ENCODE results near the gene RP2. TPM values are rescaled to one million over a fixed set of nuclear protein-coding genes. Genes with fewer than 3 reads are reported as not detected.

The RP2 gene
- total and polyA plus RNA-seq, 3 experiments from 2014 or later: 5.5 to 6.9 (median 6.4) TPM

DNA sequence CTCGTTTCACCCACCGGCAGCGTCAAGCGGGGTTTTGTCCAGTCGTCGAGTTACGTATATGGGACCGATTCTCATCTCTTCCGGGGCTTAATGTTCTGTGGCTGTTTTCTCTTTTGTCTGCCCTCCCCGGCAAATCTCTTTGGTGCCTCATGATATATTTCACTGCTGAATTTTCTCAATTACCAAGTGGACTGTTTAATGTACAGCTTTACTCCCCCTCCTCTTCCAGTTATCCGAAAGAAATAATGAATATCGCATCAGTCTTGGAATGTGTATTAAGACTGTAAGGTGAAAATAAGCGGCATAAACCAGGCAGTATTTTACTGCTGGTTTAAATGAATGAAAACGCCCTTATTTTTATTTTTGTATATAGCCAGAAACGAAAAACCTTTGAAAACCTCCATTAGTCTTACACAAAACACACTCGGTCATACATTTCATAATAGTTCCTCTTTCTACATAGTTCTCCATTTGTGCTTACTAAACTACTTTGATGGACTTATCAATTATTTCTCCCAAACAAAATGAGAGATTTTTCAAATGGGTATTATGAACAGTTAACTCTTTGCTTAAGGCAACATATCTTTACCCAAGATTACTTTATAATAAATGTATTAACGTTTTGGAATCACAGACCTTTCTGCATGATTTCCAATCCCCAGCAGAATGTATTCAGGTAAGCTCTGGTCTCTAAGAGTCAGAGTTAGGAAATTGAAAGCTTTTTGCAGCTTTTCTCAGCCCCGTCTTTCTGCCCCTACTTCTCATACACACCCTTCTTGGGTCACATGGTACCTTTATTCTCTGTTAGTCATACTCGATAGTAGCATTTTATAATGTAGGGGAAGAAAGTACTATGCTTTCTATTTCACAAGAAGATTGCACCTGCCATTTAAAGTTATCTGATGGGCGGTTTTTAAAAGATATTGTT is 979 bp downstream of the RP2 start:
- H3K4me1 Mint-ChIP-seq: peaks cover 16 to 37% (median 23%) of the 10 kb centered on the region in 3 donors
- POLR2A ChIA-PET: no interaction called here

DNA sequence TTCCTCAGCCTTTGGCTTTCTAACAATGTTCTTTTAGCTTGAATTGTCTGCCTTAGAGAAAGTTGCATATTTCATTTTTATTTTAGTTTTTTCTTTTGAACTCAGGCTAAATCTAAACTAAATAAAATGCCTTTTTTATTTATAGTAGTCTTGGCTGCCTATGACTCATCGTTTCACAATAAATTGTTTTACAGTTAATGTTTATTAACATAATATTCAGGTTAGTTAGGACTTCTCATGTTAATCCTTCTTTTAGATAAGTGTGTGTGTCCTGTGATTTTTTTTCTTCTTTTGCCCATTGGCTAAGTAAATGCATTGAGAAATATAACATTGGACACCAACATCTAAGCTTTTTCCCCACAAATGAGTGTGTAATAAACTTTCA is 1.6 kb downstream of the RP2 start:
- no peaks in the 10 kb centered on the region for H3K9me3 Mint-ChIP-seq
- Histone ChIP-seq H3K27me3 (ENCODE audit: insufficient read depth, low read length, poor library complexity, severe bottlenecking) (no peaks in the 10 kb centered on the region), H3K4me1 (ENCODE audit: insufficient read depth, low read length) (no peaks in the 10 kb centered on the region), H3K36me3 (ENCODE audit: insufficient read depth, low read length) (no peaks in the 10 kb centered on the region), H3K9me3 (ENCODE audit: low read length) (no peaks in the 10 kb centered on the region), H3K4me3 (ENCODE audit: low read length) (peak overlapping the region; percentile 62), H3K27ac (ENCODE audit: low read depth, low read length) (no peak overlapping the region)
- no peaks in the 10 kb centered on the region for H3K27me3 Mint-ChIP-seq
- CTCF ChIA-PET: no interaction called here
- peak overlapping the region; percentile 90 to 98 (median 96) for H3K4me3 Mint-ChIP-seq
- POLR2A ChIA-PET: interaction anchor here (1.1 kb wide), 1 partner anchor 306 kb away, joined by 4 read pairs; the partner anchor contains the start of genes NDUFB11 and RBM10
- H3K4me1 Mint-ChIP-seq: peaks cover 16 to 37% (median 23%) of the 10 kb centered on the region in 3 donors
- DNase-seq: no peak
- peaks cover 0 to 12% (median 2%) of the 10 kb centered on the region in 3 donors for H3K36me3 Mint-ChIP-seq
- H3K27ac Mint-ChIP-seq: peak overlapping the region in 3 of 8 donors; percentile 10 to 96 (median 96)

More for the DNA sequence above, 979 bp downstream of the RP2 start:
- Mint-ChIP-seq H3K4me3 (peak overlapping the region; percentile 90 to 98 (median 96)), H3K36me3 (peaks cover 0 to 12% (median 2%) of the 10 kb centered on the region in 3 donors), H3K9me3 (no peaks in the 10 kb centered on the region), H3K27ac (peak overlapping the region; percentile 89 to 97 (median 92)), H3K27me3 (no peaks in the 10 kb centered on the region)
- CTCF ChIA-PET: no interaction called here
- H3K36me3 ChIP-seq (ENCODE audit: insufficient read depth, low read length): no peaks in the 10 kb centered on the region
- H3K27me3 ChIP-seq (ENCODE audit: insufficient read depth, low read length, poor library complexity, severe bottlenecking): no peaks in the 10 kb centered on the region
- H3K9me3 ChIP-seq (ENCODE audit: low read length): no peaks in the 10 kb centered on the region
- no peaks in the 10 kb centered on the region for H3K4me1 ChIP-seq (ENCODE audit: insufficient read depth, low read length)
- peak overlapping the region; percentile 62 for H3K4me3 ChIP-seq (ENCODE audit: low read length)
- DNase-seq: peak in 1 of 5 donors; percentile 62
- peak overlapping the region; percentile 84 for H3K27ac ChIP-seq (ENCODE audit: low read depth, low read length)

DNA sequence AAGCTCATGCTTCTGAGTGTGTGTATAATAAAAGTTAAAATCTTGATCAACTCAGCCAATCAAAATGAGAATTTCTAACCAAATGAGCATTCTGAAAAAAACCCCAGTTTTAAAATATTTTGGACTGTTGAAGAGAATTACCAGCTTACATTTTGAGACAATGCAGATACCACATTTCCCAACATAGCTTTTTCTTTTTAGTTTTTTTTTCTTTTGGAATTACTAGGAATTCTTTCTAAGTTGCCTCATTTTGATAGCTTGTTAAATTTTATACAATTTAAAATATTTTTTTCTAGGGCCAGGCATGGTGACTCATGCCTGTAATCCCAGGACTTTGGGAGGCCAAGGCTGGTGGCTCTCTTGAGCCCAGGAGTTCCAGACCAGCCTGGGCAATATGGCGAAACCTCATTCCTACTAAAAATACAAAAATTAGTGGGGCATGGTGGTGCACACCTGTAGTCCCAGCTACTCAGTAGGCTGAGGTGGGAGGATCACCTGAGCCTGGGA is 2.2 kb downstream of the RP2 start:
- H3K4me3 Mint-ChIP-seq: no peak overlapping the region
- H3K9me3 ChIP-seq (ENCODE audit: low read length): no peaks in the 10 kb centered on the region
- H3K4me1 ChIP-seq (ENCODE audit: insufficient read depth, low read length): no peaks in the 10 kb centered on the region
- no peaks in the 10 kb centered on the region for H3K27me3 Mint-ChIP-seq
- DNase-seq: no peak
- no peak overlapping the region for H3K27ac ChIP-seq (ENCODE audit: low read depth, low read length)
- ChIA-PET POLR2A (interaction anchor here (1.1 kb wide), 1 partner anchor 306 kb away, joined by 4 read pairs; the partner anchor contains the start of genes NDUFB11 and RBM10), CTCF (no interaction called here)
- no peaks in the 10 kb centered on the region for H3K27me3 ChIP-seq (ENCODE audit: insufficient read depth, low read length, poor library complexity, severe bottlenecking)
- no peak overlapping the region for H3K4me3 ChIP-seq (ENCODE audit: low read length)
- peaks cover 0 to 12% (median 2%) of the 10 kb centered on the region in 3 donors for H3K36me3 Mint-ChIP-seq
- H3K4me1 Mint-ChIP-seq: peaks cover 16 to 37% (median 23%) of the 10 kb centered on the region in 3 donors
- no peak overlapping the region for H3K27ac Mint-ChIP-seq
- H3K36me3 ChIP-seq (ENCODE audit: insufficient read depth, low read length): no peaks in the 10 kb centered on the region
- H3K9me3 Mint-ChIP-seq: no peaks in the 10 kb centered on the region

DNA sequence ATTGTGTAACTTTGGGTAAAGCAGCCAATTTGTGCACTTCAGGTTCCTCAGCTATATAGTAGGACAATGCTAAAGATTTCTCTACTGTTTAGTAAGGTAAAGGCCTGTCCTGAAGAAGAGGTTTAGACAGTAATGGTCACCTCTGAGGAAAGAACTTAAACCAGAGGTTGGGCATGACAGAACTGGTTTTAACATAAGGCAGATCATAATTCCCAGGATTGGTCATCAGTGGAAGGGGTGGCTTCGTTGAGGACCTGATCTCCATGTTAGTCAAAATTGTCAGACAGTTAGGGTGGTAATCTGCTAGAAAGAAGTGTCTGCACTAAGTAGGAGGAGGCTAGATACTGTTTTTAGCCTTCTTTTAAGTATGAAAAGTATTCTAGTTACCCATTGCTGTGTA is 4.1 kb downstream of the RP2 start:
- no peaks in the 10 kb centered on the region for H3K27me3 ChIP-seq (ENCODE audit: insufficient read depth, low read length, poor library complexity, severe bottlenecking)
- no peak overlapping the region for H3K4me3 ChIP-seq (ENCODE audit: low read length)
- H3K27ac ChIP-seq (ENCODE audit: low read depth, low read length): no peak overlapping the region
- no peak for DNase-seq
- peaks cover 0 to under 1% of the 10 kb centered on the region in 2 donors for H3K27me3 Mint-ChIP-seq
- H3K9me3 ChIP-seq (ENCODE audit: low read length): no peaks in the 10 kb centered on the region
- H3K4me1 ChIP-seq (ENCODE audit: insufficient read depth, low read length): no peaks in the 10 kb centered on the region
- ChIA-PET POLR2A (no interaction called here), CTCF (no interaction called here)
- H3K36me3 ChIP-seq (ENCODE audit: insufficient read depth, low read length): no peaks in the 10 kb centered on the region
- H3K9me3 Mint-ChIP-seq: no peaks in the 10 kb centered on the region
- H3K27ac Mint-ChIP-seq: no peak overlapping the region
- no peak overlapping the region for H3K4me3 Mint-ChIP-seq
- H3K36me3 Mint-ChIP-seq: peaks cover 0 to 12% (median 2%) of the 10 kb centered on the region in 3 donors
- H3K4me1 Mint-ChIP-seq: peaks cover 16 to 45% (median 23%) of the 10 kb centered on the region in 3 donors

DNA sequence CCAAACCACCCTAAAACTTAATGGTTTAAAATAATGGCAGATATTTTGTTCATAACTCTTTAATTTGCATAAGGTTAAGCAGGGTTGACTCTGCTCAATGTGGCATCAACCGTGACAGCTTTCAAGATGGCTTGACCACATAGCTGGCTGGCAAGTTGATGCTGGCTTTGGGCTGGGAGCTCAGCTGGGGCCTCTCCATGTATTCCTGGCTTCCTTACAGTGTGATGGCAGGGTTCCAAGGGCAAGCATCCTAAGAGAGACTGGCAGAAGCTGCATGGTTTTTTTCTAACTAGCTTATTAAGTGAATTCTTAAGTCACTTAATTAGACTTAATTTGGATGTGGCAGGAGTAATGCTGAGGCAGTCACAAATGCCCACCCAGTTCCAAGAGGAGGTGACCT is 4.5 kb downstream of the RP2 start:
- H3K9me3 ChIP-seq (ENCODE audit: low read length): no peaks in the 10 kb centered on the region
- H3K36me3 ChIP-seq (ENCODE audit: insufficient read depth, low read length): no peaks in the 10 kb centered on the region
- Mint-ChIP-seq H3K27me3 (peaks cover 0 to 2% of the 10 kb centered on the region in 2 donors), H3K4me1 (peaks cover 13 to 42% (median 23%) of the 10 kb centered on the region in 3 donors), H3K9me3 (no peaks in the 10 kb centered on the region), H3K27ac (no peak overlapping the region), H3K4me3 (no peak overlapping the region), H3K36me3 (peaks cover 0 to 12% (median 2%) of the 10 kb centered on the region in 3 donors)
- POLR2A ChIA-PET: no interaction called here
- H3K27ac ChIP-seq (ENCODE audit: low read depth, low read length): no peak overlapping the region
- CTCF ChIA-PET: no interaction called here
- no peak overlapping the region for H3K4me3 ChIP-seq (ENCODE audit: low read length)
- no peaks in the 10 kb centered on the region for H3K27me3 ChIP-seq (ENCODE audit: insufficient read depth, low read length, poor library complexity, severe bottlenecking)
- no peak for DNase-seq
- H3K4me1 ChIP-seq (ENCODE audit: insufficient read depth, low read length): no peaks in the 10 kb centered on the region

DNA sequence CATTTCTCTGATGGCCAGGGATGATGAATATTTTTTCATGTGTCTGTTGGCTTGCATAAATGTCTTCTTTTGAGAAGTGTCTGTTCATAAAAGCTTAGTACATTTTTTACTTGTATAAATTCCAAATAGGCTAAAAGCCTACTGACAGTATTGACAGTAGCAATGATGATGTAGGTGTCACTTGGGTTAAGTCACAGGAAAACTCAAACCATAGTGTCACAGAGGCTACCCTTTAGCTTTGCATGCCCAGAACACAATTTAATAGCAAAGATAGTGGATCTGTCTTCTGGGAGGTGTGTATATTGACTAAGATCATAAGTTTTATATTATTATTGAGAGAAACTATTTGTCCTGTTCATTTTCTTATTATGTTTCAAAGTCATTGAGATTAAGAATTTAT is 8.1 kb downstream of the RP2 start:
- Mint-ChIP-seq H3K36me3 (peaks cover 0 to 4% (median 2%) of the 10 kb centered on the region in 3 donors), H3K27ac (no peak overlapping the region), H3K4me1 (peaks cover 7 to 35% (median 16%) of the 10 kb centered on the region in 3 donors), H3K27me3 (peaks cover 0 to 4% of the 10 kb centered on the region in 2 donors), H3K4me3 (no peak overlapping the region), H3K9me3 (no peaks in the 10 kb centered on the region)
- ChIA-PET CTCF (no interaction called here), POLR2A (no interaction called here)
- no peaks in the 10 kb centered on the region for H3K4me1 ChIP-seq (ENCODE audit: insufficient read depth, low read length)
- no peak overlapping the region for H3K4me3 ChIP-seq (ENCODE audit: low read length)
- no peaks in the 10 kb centered on the region for H3K27me3 ChIP-seq (ENCODE audit: insufficient read depth, low read length, poor library complexity, severe bottlenecking)
- no peak for DNase-seq
- no peaks in the 10 kb centered on the region for H3K36me3 ChIP-seq (ENCODE audit: insufficient read depth, low read length)
- H3K9me3 ChIP-seq (ENCODE audit: low read length): no peaks in the 10 kb centered on the region
- H3K27ac ChIP-seq (ENCODE audit: low read depth, low read length): no peak overlapping the region

DNA sequence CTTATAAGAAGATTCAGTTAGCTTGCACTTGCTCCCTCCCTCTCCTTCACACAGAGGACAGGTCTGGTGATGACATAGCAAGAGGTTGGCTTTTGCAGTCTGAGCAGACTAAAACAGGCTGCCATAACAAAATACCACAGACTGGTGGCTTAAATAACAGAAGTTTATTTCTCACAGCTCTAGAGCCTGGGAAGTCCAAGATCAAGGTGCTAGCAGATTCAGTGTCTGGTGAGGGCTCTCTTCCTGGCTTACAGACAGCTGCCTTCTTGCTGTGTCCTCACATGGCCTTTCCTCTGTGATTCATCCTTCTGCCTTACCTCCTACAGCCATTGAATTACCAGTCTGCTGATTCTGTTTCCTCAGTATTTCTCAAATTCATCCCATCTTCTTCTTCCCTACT is 13.1 kb downstream of the RP2 start:
- Histone ChIP-seq H3K27me3 (ENCODE audit: insufficient read depth, low read length, poor library complexity, severe bottlenecking) (no peaks in the 10 kb centered on the region), H3K27ac (ENCODE audit: low read depth, low read length) (no peak overlapping the region), H3K4me3 (ENCODE audit: low read length) (no peak overlapping the region), H3K36me3 (ENCODE audit: insufficient read depth, low read length) (no peaks in the 10 kb centered on the region), H3K4me1 (ENCODE audit: insufficient read depth, low read length) (no peaks in the 10 kb centered on the region), H3K9me3 (ENCODE audit: low read length) (no peaks in the 10 kb centered on the region)
- H3K27ac Mint-ChIP-seq: no peak overlapping the region
- no peak for DNase-seq
- ChIA-PET POLR2A (no interaction called here), CTCF (no interaction called here)
- H3K9me3 Mint-ChIP-seq: no peaks in the 10 kb centered on the region
- peaks cover 0 to 16% (median 0%) of the 10 kb centered on the region in 3 donors for H3K36me3 Mint-ChIP-seq
- peaks cover 3 to 18% (median 6%) of the 10 kb centered on the region in 3 donors for H3K4me1 Mint-ChIP-seq
- H3K27me3 Mint-ChIP-seq: peaks cover 0 to 5% of the 10 kb centered on the region in 2 donors
- H3K4me3 Mint-ChIP-seq: no peak overlapping the region

DNA sequence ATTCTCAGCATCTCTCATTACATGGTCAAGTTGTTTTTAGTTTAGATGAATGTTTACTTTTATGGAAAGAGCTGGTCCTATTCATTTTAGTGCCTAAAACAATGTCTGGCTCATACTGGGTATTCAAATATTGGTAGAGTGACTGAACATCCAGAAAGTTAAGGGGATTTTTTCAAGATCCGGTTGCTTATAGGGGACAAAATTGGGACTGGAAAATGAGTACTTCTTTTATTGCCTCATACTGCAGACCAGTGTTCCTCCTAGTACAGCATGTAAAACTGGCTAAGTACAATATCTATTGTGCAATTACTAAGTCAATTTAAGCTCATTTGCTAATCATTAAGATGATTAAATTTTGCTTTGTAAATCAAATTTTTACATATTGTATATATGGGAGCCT is 13.9 kb downstream of the RP2 start:
- H3K4me3 ChIP-seq (ENCODE audit: low read length): no peak overlapping the region
- H3K9me3 Mint-ChIP-seq: no peaks in the 10 kb centered on the region
- POLR2A ChIA-PET: interaction anchor here (0.6 kb wide), 1 partner anchor 143 kb away, joined by 4 read pairs; no protein-coding TSS in a partner anchor
- peaks cover 0 to 19% (median 0%) of the 10 kb centered on the region in 3 donors for H3K36me3 Mint-ChIP-seq
- CTCF ChIA-PET: no interaction called here
- H3K27me3 ChIP-seq (ENCODE audit: insufficient read depth, low read length, poor library complexity, severe bottlenecking): no peaks in the 10 kb centered on the region
- no peak for DNase-seq
- peaks cover 0 to 8% of the 10 kb centered on the region in 2 donors for H3K27me3 Mint-ChIP-seq
- H3K27ac ChIP-seq (ENCODE audit: low read depth, low read length): no peak overlapping the region
- peaks cover 3 to 12% (median 6%) of the 10 kb centered on the region in 3 donors for H3K4me1 Mint-ChIP-seq
- no peak overlapping the region for H3K4me3 Mint-ChIP-seq
- no peaks in the 10 kb centered on the region for H3K9me3 ChIP-seq (ENCODE audit: low read length)
- no peaks in the 10 kb centered on the region for H3K4me1 ChIP-seq (ENCODE audit: insufficient read depth, low read length)
- no peaks in the 10 kb centered on the region for H3K36me3 ChIP-seq (ENCODE audit: insufficient read depth, low read length)
- peak overlapping the region in 1 of 8 donors; percentile 17 for H3K27ac Mint-ChIP-seq
